Measurements from ENCODE around the gene FHIP2A.

The FHIP2A gene

DNA sequence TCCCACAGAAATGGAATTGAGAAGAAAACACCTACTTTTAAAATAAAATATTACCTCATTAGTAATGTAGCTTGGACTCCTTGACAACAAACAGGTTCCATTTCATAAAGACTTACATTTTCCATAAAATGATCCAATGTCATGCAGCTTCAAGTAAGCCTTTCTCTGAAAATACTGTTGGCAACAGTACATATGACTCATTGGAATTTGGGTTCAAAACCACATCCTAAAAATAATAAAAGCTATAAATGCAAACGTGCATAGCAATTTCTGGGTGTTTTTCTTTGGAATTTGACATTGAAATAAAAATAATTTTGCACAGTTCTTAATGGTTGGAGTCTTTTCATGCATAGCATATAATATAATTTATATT is 47.9 kb downstream of the FHIP2A start:
- H3K4me3 ChIP-seq (ENCODE audit: low read depth, low read length): no peak overlapping the region
- TF ChIP-seq, protein P1, sequence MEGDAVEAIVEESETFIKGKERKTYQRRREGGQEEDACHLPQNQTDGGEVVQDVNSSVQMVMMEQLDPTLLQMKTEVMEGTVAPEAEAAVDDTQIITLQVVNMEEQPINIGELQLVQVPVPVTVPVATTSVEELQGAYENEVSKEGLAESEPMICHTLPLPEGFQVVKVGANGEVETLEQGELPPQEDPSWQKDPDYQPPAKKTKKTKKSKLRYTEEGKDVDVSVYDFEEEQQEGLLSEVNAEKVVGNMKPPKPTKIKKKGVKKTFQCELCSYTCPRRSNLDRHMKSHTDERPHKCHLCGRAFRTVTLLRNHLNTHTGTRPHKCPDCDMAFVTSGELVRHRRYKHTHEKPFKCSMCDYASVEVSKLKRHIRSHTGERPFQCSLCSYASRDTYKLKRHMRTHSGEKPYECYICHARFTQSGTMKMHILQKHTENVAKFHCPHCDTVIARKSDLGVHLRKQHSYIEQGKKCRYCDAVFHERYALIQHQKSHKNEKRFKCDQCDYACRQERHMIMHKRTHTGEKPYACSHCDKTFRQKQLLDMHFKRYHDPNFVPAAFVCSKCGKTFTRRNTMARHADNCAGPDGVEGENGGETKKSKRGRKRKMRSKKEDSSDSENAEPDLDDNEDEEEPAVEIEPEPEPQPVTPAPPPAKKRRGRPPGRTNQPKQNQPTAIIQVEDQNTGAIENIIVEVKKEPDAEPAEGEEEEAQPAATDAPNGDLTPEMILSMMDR (IDR thresholded peaks at IDR 0.05; ENCODE audit: low read depth, low read length, missing control alignments): no peak
- DNase-seq (ENCODE audit: low read depth): no peak

DNA sequence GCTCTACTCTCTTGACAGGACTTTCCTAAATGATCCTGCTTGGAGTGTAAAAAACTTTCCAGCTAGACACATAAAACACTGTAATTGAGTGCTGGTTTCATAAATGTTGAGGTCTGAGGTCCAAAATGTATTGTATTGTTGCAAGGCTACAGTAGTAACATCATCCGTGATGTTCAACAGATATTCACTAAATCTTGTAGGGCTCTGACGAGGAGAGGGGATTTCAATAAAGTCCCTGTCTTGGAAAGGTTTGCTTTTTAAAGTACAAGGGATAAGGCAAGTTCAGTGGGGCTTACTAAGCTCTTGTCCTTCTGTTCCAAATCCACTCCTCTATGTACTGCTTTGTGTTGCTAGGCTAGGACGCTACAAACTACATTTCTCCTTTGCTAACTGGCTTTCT is 48.9 kb downstream of the FHIP2A start:
- H3K4me3 ChIP-seq (ENCODE audit: low read depth, low read length): no peak overlapping the region
- TF ChIP-seq, protein P1 (IDR thresholded peaks at IDR 0.05; ENCODE audit: low read depth, low read length, missing control alignments): no peak
- no peak for DNase-seq (ENCODE audit: low read depth)

DNA sequence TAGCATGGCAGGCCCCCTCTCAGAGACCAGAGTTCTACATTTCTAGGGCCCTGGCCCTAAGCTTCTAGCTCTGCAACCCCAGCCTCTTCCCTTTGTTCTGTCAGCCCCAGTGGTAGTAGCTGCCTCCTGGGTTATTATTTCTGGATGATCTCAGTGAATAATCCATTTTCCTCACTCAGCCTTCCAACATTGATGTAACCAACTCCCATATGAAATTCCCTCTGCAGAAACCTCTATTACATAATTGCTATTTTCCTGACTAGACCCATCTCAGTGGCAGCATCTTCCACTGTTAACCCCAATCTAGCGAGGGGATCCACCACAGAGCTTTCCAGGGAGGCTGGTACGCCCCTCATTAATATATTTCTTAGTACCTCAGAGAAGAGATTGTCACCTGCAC is 49.8 kb downstream of the FHIP2A start:
- H3K4me3 ChIP-seq (ENCODE audit: low read depth, low read length): no peak overlapping the region
- TF ChIP-seq, protein P1 (IDR thresholded peaks at IDR 0.05; ENCODE audit: low read depth, low read length, missing control alignments): no peak
- no peak for DNase-seq (ENCODE audit: low read depth)

Data from GM12864 (cell line).